Measurements from ENCODE around the gene MICAL2.
A peak's percentile ranks its signal among the peaks of the same experiment; 100 is the strongest.

The MICAL2 gene

GRCh38 chr11:12111549-12112520 is 1.4 kb downstream of the MICAL2 start:
- peak overlapping the region; percentile 94 for H3K4me3 ChIP-seq (ENCODE audit: low read depth, low read length)
- peaks cover 24% of the 10 kb centered on the region for H3K4me1 ChIP-seq (ENCODE audit: control insufficient read depth, insufficient read depth, low read length, unreplicated experiment)
- H3K27ac ChIP-seq (ENCODE audit: low read depth, low read length): peak overlapping the region; percentile 60
- peaks cover 53% of the 10 kb centered on the region for H3K79me2 ChIP-seq (ENCODE audit: control insufficient read depth, insufficient read depth, low read length, unreplicated experiment)
- no peak overlapping the region for H2AFZ ChIP-seq (ENCODE audit: low read length, unreplicated experiment)
- no peaks in the 10 kb centered on the region for H3K36me3 ChIP-seq (ENCODE audit: insufficient read depth, low read length)
- H3K27me3 ChIP-seq (ENCODE audit: insufficient read depth, low read length): no peaks in the 10 kb centered on the region

- peaks cover 62% of the 10 kb centered on the region for H3K79me2 ChIP-seq (ENCODE audit: control insufficient read depth, insufficient read depth, low read length, unreplicated experiment)
- peaks cover 24% of the 10 kb centered on the region for H3K4me1 ChIP-seq (ENCODE audit: control insufficient read depth, insufficient read depth, low read length, unreplicated experiment)
- H3K36me3 ChIP-seq (ENCODE audit: insufficient read depth, low read length): no peaks in the 10 kb centered on the region
- no peak overlapping the region for H3K27ac ChIP-seq (ENCODE audit: low read depth, low read length)
- no peak overlapping the region for H2AFZ ChIP-seq (ENCODE audit: low read length, unreplicated experiment)
- H3K4me3 ChIP-seq (ENCODE audit: low read depth, low read length): no peak overlapping the region
- no peaks in the 10 kb centered on the region for H3K27me3 ChIP-seq (ENCODE audit: insufficient read depth, low read length)
These were observed 2.4 kb downstream of the MICAL2 start for GRCh38 chr11:12112750-12113149.

- Histone ChIP-seq H3K4me1 (ENCODE audit: control insufficient read depth, insufficient read depth, low read length, unreplicated experiment) (peaks cover 24% of the 10 kb centered on the region), H3K4me3 (ENCODE audit: low read depth, low read length) (no peak overlapping the region), H3K27me3 (ENCODE audit: insufficient read depth, low read length) (no peaks in the 10 kb centered on the region), H3K36me3 (ENCODE audit: insufficient read depth, low read length) (no peaks in the 10 kb centered on the region), H3K27ac (ENCODE audit: low read depth, low read length) (no peak overlapping the region), H2AFZ (ENCODE audit: low read length, unreplicated experiment) (no peak overlapping the region), H3K79me2 (ENCODE audit: control insufficient read depth, insufficient read depth, low read length, unreplicated experiment) (peaks cover 67% of the 10 kb centered on the region)
These were observed 2.9 kb downstream of the MICAL2 start for GRCh38 chr11:12113294-12113693.

- Histone ChIP-seq H3K4me3 (ENCODE audit: low read depth, low read length) (no peak overlapping the region), H3K79me2 (ENCODE audit: control insufficient read depth, insufficient read depth, low read length, unreplicated experiment) (peaks cover 79% of the 10 kb centered on the region), H2AFZ (ENCODE audit: low read length, unreplicated experiment) (no peak overlapping the region), H3K36me3 (ENCODE audit: insufficient read depth, low read length) (no peaks in the 10 kb centered on the region), H3K27me3 (ENCODE audit: insufficient read depth, low read length) (no peaks in the 10 kb centered on the region), H3K4me1 (ENCODE audit: control insufficient read depth, insufficient read depth, low read length, unreplicated experiment) (peaks cover 34% of the 10 kb centered on the region), H3K27ac (ENCODE audit: low read depth, low read length) (no peak overlapping the region)
These were observed 4.0 kb downstream of the MICAL2 start for GRCh38 chr11:12114193-12115033.

GRCh38 chr11:12116425-12117032 is 6.1 kb downstream of the MICAL2 start:
- no peak overlapping the region for H3K4me3 ChIP-seq (ENCODE audit: low read depth, low read length)
- no peaks in the 10 kb centered on the region for H3K27me3 ChIP-seq (ENCODE audit: insufficient read depth, low read length)
- no peaks in the 10 kb centered on the region for H3K36me3 ChIP-seq (ENCODE audit: insufficient read depth, low read length)
- H3K27ac ChIP-seq (ENCODE audit: low read depth, low read length): no peak overlapping the region
- peaks cover 37% of the 10 kb centered on the region for H3K4me1 ChIP-seq (ENCODE audit: control insufficient read depth, insufficient read depth, low read length, unreplicated experiment)
- no peak overlapping the region for H2AFZ ChIP-seq (ENCODE audit: low read length, unreplicated experiment)
- peaks cover 89% of the 10 kb centered on the region for H3K79me2 ChIP-seq (ENCODE audit: control insufficient read depth, insufficient read depth, low read length, unreplicated experiment)

GRCh38 chr11:12117200-12117599 is 6.8 kb downstream of the MICAL2 start:
- peaks cover 31% of the 10 kb centered on the region for H3K4me1 ChIP-seq (ENCODE audit: control insufficient read depth, insufficient read depth, low read length, unreplicated experiment)
- no peak overlapping the region for H2AFZ ChIP-seq (ENCODE audit: low read length, unreplicated experiment)
- H3K36me3 ChIP-seq (ENCODE audit: insufficient read depth, low read length): no peaks in the 10 kb centered on the region
- no peak overlapping the region for H3K27ac ChIP-seq (ENCODE audit: low read depth, low read length)
- peaks cover 82% of the 10 kb centered on the region for H3K79me2 ChIP-seq (ENCODE audit: control insufficient read depth, insufficient read depth, low read length, unreplicated experiment)
- H3K4me3 ChIP-seq (ENCODE audit: low read depth, low read length): no peak overlapping the region
- H3K27me3 ChIP-seq (ENCODE audit: insufficient read depth, low read length): no peaks in the 10 kb centered on the region

- Histone ChIP-seq H3K27ac (ENCODE audit: low read depth, low read length) (peak overlapping the region; percentile 27; the same call in 1 of the 2 replicates), H3K79me2 (ENCODE audit: control insufficient read depth, insufficient read depth, low read length, unreplicated experiment) (peaks cover 79% of the 10 kb centered on the region), H3K4me3 (ENCODE audit: low read depth, low read length) (no peak overlapping the region), H3K4me1 (ENCODE audit: control insufficient read depth, insufficient read depth, low read length, unreplicated experiment) (peaks cover 32% of the 10 kb centered on the region), H3K36me3 (ENCODE audit: insufficient read depth, low read length) (no peaks in the 10 kb centered on the region), H2AFZ (ENCODE audit: low read length, unreplicated experiment) (no peak overlapping the region), H3K27me3 (ENCODE audit: insufficient read depth, low read length) (no peaks in the 10 kb centered on the region)
These were observed 7.2 kb downstream of the MICAL2 start for GRCh38 chr11:12117611-12118010.

- Histone ChIP-seq H3K36me3 (ENCODE audit: insufficient read depth, low read length) (no peaks in the 10 kb centered on the region), H3K27ac (ENCODE audit: low read depth, low read length) (no peak overlapping the region), H3K79me2 (ENCODE audit: control insufficient read depth, insufficient read depth, low read length, unreplicated experiment) (peaks cover 77% of the 10 kb centered on the region), H3K27me3 (ENCODE audit: insufficient read depth, low read length) (no peaks in the 10 kb centered on the region), H3K4me1 (ENCODE audit: control insufficient read depth, insufficient read depth, low read length, unreplicated experiment) (peaks cover 36% of the 10 kb centered on the region), H2AFZ (ENCODE audit: low read length, unreplicated experiment) (no peak overlapping the region), H3K4me3 (ENCODE audit: low read depth, low read length) (no peak overlapping the region)
These were observed 8.6 kb downstream of the MICAL2 start for GRCh38 chr11:12118949-12119348.

- Histone ChIP-seq H2AFZ (ENCODE audit: low read length, unreplicated experiment) (no peak overlapping the region), H3K4me3 (ENCODE audit: low read depth, low read length) (no peak overlapping the region), H3K4me1 (ENCODE audit: control insufficient read depth, insufficient read depth, low read length, unreplicated experiment) (peaks cover 42% of the 10 kb centered on the region), H3K79me2 (ENCODE audit: control insufficient read depth, insufficient read depth, low read length, unreplicated experiment) (peaks cover 77% of the 10 kb centered on the region), H3K36me3 (ENCODE audit: insufficient read depth, low read length) (no peaks in the 10 kb centered on the region), H3K27ac (ENCODE audit: low read depth, low read length) (no peak overlapping the region), H3K27me3 (ENCODE audit: insufficient read depth, low read length) (no peaks in the 10 kb centered on the region)
These were observed 9.1 kb downstream of the MICAL2 start for GRCh38 chr11:12119502-12119901.
